Measurements from ENCODE around the gene NUDCD3.
A peak's percentile ranks its signal among the peaks of the same experiment; 100 is the strongest.

NUDCD3 gene

GRCh38 chr7:44348300-44348699 is 142.2 kb downstream of the NUDCD3 start:
- no peaks in the 10 kb centered on the region for H3K36me3 ChIP-seq (ENCODE audit: low read length)
- no peak overlapping the region for H3K27ac ChIP-seq (ENCODE audit: low read depth, low read length)
- no peak overlapping the region for H3K9ac ChIP-seq (ENCODE audit: low read length)
- TF ChIP-seq EZH2phosphoT487 (conservative IDR thresholded peaks at IDR 0.05; ENCODE audit: low read length), result no peak
- TF ChIP-seq CTCF (IDR thresholded peaks at IDR 0.05; ENCODE audit: insufficient read depth, low read length, poor library complexity, severe bottlenecking), result peak; percentile 45
- H3K4me3 ChIP-seq (ENCODE audit: insufficient read depth, low read length, poor library complexity, severe bottlenecking), result no peak overlapping the region
- no peaks in the 10 kb centered on the region for H4K20me1 ChIP-seq (ENCODE audit: low read depth, low read length)
- H3F3A ChIP-seq (ENCODE audit: insufficient read depth), result no peaks in the 10 kb centered on the region
- no peak overlapping the region for H2AFZ ChIP-seq (ENCODE audit: low read depth, low read length, severe bottlenecking)
- no peaks in the 10 kb centered on the region for H3K9me3 ChIP-seq (ENCODE audit: insufficient read depth, low read length)
- H3K9me2 ChIP-seq (replicated peaks; ENCODE audit: insufficient read depth, low read length), result no peaks in the 10 kb centered on the region
- H3K27me3 ChIP-seq (ENCODE audit: low read length), result no peaks in the 10 kb centered on the region
- no peaks in the 10 kb centered on the region for H3K79me2 ChIP-seq (ENCODE audit: insufficient read depth, low read length)
- H3K4me2 ChIP-seq (ENCODE audit: low read depth, low read length, poor library complexity, severe bottlenecking), result no peak overlapping the region

DNA sequence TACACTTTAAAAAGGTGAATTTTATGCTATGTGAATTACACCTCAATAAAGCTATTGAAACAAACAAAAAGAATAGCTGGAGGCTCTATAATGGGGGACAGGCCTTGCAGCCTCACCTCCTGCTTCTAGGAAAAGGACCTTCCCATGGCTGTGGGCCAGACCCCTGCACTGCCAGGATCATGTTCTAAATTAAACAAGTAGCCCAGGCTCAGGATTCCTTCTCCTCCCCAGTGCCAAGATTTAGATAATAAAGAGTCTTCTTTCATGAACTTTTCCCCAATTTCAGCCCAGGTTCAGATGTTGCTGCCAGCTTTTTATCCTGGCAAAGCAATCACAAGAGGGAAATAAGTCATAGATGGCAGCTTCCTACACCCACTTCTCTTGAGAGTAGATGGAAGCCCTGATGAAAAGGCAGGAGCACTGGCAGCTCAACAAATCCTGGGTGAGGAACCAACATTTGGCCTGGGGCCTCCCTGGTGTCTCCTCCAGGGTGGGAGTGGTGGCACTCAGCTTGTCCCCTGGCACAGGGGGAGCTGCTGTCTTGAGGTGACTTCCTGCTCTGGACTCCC is 142.8 kb downstream of the NUDCD3 start:
- Histone ChIP-seq H3K9me2 (replicated peaks; ENCODE audit: insufficient read depth, low read length) (no peaks in the 10 kb centered on the region), H3K79me2 (ENCODE audit: insufficient read depth, low read length) (no peaks in the 10 kb centered on the region), H2AFZ (ENCODE audit: low read depth, low read length, severe bottlenecking) (no peak overlapping the region), H3K4me2 (ENCODE audit: low read depth, low read length, poor library complexity, severe bottlenecking) (no peak overlapping the region), H3K36me3 (ENCODE audit: low read length) (no peaks in the 10 kb centered on the region), H4K20me1 (ENCODE audit: low read depth, low read length) (no peaks in the 10 kb centered on the region), H3F3A (ENCODE audit: insufficient read depth) (no peaks in the 10 kb centered on the region), H3K4me3 (ENCODE audit: insufficient read depth, low read length, poor library complexity, severe bottlenecking) (no peak overlapping the region), H3K9me3 (ENCODE audit: insufficient read depth, low read length) (no peaks in the 10 kb centered on the region), H3K9ac (ENCODE audit: low read length) (no peak overlapping the region), H3K27me3 (ENCODE audit: low read length) (no peaks in the 10 kb centered on the region), H3K27ac (ENCODE audit: low read depth, low read length) (no peak overlapping the region)
- no peak for TF ChIP-seq EZH2phosphoT487 (conservative IDR thresholded peaks at IDR 0.05; ENCODE audit: low read length)
- TF ChIP-seq CTCF (IDR thresholded peaks at IDR 0.05; ENCODE audit: insufficient read depth, low read length, poor library complexity, severe bottlenecking), result no peak

DNA sequence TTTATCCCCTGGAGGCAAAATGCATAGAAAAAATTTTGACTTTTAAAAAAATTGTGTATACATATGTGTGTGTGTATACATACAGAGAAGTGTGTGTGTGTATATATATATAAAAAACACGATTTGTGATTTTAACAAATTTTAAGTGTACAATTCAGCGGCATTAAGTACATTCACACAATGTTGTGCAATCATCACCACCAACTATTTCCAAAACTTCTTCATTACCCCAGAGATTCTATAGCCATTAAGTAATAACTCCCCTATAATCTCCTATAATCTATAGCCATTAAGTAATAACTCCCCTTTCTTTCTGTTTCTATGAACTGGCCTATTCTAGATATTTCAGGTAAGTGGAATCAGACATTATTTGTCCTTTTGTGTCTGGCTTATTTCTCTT is 144.4 kb downstream of the NUDCD3 start:
- Histone ChIP-seq H3F3A (ENCODE audit: insufficient read depth) (no peaks in the 10 kb centered on the region), H4K20me1 (ENCODE audit: low read depth, low read length) (no peaks in the 10 kb centered on the region), H3K4me2 (ENCODE audit: low read depth, low read length, poor library complexity, severe bottlenecking) (no peak overlapping the region), H3K9ac (ENCODE audit: low read length) (no peak overlapping the region), H3K9me3 (ENCODE audit: insufficient read depth, low read length) (no peaks in the 10 kb centered on the region), H3K4me3 (ENCODE audit: insufficient read depth, low read length, poor library complexity, severe bottlenecking) (no peak overlapping the region), H3K9me2 (replicated peaks; ENCODE audit: insufficient read depth, low read length) (no peaks in the 10 kb centered on the region), H3K27me3 (ENCODE audit: low read length) (no peaks in the 10 kb centered on the region), H3K36me3 (ENCODE audit: low read length) (no peaks in the 10 kb centered on the region), H3K79me2 (ENCODE audit: insufficient read depth, low read length) (no peaks in the 10 kb centered on the region), H2AFZ (ENCODE audit: low read depth, low read length, severe bottlenecking) (no peak overlapping the region), H3K27ac (ENCODE audit: low read depth, low read length) (no peak overlapping the region)
- TF ChIP-seq CTCF (IDR thresholded peaks at IDR 0.05; ENCODE audit: insufficient read depth, low read length, poor library complexity, severe bottlenecking) (no peak), EZH2phosphoT487 (conservative IDR thresholded peaks at IDR 0.05; ENCODE audit: low read length) (no peak)

Measured in SU-DHL-6 (cell line).